Measurements from ENCODE around the gene KLHDC10.
"Not testable (repeated sequence)": the region's sequence is repeated elsewhere in the genome, so short reads cannot be mapped to it uniquely, and the experiment has no call there.

Gene KLHDC10

DNA sequence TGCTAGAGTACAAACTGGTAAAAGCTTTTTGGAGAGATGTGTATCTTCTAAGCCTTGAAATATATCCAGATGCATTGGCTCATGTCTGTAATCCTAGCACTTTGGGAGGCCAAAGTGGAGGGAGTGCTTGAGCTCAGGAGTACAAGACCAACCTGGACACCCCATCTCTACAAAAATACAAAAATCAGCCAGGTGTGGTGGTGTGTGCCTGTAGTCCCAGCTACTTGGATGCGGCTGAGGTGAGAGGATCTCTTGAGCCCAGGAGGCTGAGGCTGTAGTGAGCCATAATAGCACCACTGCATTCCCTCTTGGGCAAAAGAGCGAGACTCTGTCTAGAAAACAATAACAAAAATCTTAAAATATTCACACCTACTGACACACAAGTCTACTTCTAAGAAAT lies 109.3 kb downstream of the KLHDC10 start:
- Histone ChIP-seq H3K9me3 (ENCODE audit: control insufficient read depth, low read length) (no peaks in the 10 kb centered on the region), H3K4me3 (ENCODE audit: insufficient read depth, low read depth, low read length, poor library complexity, severe bottlenecking) (no peak overlapping the region), H3K27ac (ENCODE audit: insufficient read depth, low read length, poor library complexity, severe bottlenecking) (no peak overlapping the region), H3K36me3 (ENCODE audit: control insufficient read depth, insufficient read depth, low read length) (peaks cover 49% of the 10 kb centered on the region), H3K4me1 (ENCODE audit: control insufficient read depth, insufficient read depth, low read length, poor library complexity, severe bottlenecking) (no peaks in the 10 kb centered on the region), H3K27me3 (replicated peaks; ENCODE audit: control insufficient read depth, insufficient read depth, low read length, poor library complexity, severe bottlenecking) (no peaks in the 10 kb centered on the region)
- DNase-seq, result no peak

GRCh38 chr7:130180571-130181262 lies 110.4 kb downstream of the KLHDC10 start:
- Histone ChIP-seq H3K27ac (ENCODE audit: insufficient read depth, low read length, poor library complexity, severe bottlenecking) (no peak overlapping the region), H3K36me3 (ENCODE audit: control insufficient read depth, insufficient read depth, low read length) (peaks cover 52% of the 10 kb centered on the region), H3K4me3 (ENCODE audit: insufficient read depth, low read depth, low read length, poor library complexity, severe bottlenecking) (no peak overlapping the region), H3K4me1 (ENCODE audit: control insufficient read depth, insufficient read depth, low read length, poor library complexity, severe bottlenecking) (no peaks in the 10 kb centered on the region), H3K9me3 (ENCODE audit: control insufficient read depth, low read length) (no peaks in the 10 kb centered on the region), H3K27me3 (replicated peaks; ENCODE audit: control insufficient read depth, insufficient read depth, low read length, poor library complexity, severe bottlenecking) (no peaks in the 10 kb centered on the region)
- DNase-seq, result no peak

- no peaks in the 10 kb centered on the region for H3K4me1 ChIP-seq (ENCODE audit: control insufficient read depth, insufficient read depth, low read length, poor library complexity, severe bottlenecking)
- H3K36me3 ChIP-seq (ENCODE audit: control insufficient read depth, insufficient read depth, low read length), result peaks cover 52% of the 10 kb centered on the region
- no peak overlapping the region for H3K4me3 ChIP-seq (ENCODE audit: insufficient read depth, low read depth, low read length, poor library complexity, severe bottlenecking)
- no peaks in the 10 kb centered on the region for H3K27me3 ChIP-seq (replicated peaks; ENCODE audit: control insufficient read depth, insufficient read depth, low read length, poor library complexity, severe bottlenecking)
- H3K9me3 ChIP-seq (ENCODE audit: control insufficient read depth, low read length), result no peaks in the 10 kb centered on the region
- DNase-seq, result no peak
- H3K27ac ChIP-seq (ENCODE audit: insufficient read depth, low read length, poor library complexity, severe bottlenecking), result no peak overlapping the region
Observed at GRCh38 chr7:130181263-130181605, 110.9 kb downstream of the KLHDC10 start.

DNA sequence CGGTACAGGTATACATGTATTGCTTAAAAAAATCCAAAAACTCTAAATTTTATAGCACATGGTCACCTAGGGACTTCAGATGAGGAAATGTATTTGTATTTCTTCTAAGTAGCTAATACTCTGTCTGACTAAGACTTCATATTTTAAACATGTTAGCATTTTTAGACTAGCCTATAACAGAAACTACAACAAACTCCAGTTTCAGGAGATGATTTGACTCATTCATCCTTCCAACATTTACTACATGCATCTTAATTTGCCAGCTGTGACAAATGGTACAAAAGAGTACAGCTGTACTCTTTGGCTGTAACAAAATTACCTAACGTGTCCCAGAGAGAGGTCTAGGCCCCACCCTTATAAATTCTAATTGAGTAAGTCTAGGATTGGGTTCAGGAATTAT lies 112.7 kb downstream of the KLHDC10 start:
- Histone ChIP-seq H3K36me3 (ENCODE audit: control insufficient read depth, insufficient read depth, low read length) (peaks cover 54% of the 10 kb centered on the region), H3K9me3 (ENCODE audit: control insufficient read depth, low read length) (no peaks in the 10 kb centered on the region), H3K27ac (ENCODE audit: insufficient read depth, low read length, poor library complexity, severe bottlenecking) (no peak overlapping the region), H3K27me3 (replicated peaks; ENCODE audit: control insufficient read depth, insufficient read depth, low read length, poor library complexity, severe bottlenecking) (no peaks in the 10 kb centered on the region), H3K4me1 (ENCODE audit: control insufficient read depth, insufficient read depth, low read length, poor library complexity, severe bottlenecking) (no peaks in the 10 kb centered on the region), H3K4me3 (ENCODE audit: insufficient read depth, low read depth, low read length, poor library complexity, severe bottlenecking) (no peak overlapping the region)
- DNase-seq, result no peak

- H3K27ac ChIP-seq (ENCODE audit: insufficient read depth, low read length, poor library complexity, severe bottlenecking); DNase-seq; H3K27me3 ChIP-seq (replicated peaks; ENCODE audit: control insufficient read depth, insufficient read depth, low read length, poor library complexity, severe bottlenecking); H3K4me3 ChIP-seq (ENCODE audit: insufficient read depth, low read depth, low read length, poor library complexity, severe bottlenecking); H3K9me3 ChIP-seq (ENCODE audit: control insufficient read depth, low read length); H3K4me1 ChIP-seq (ENCODE audit: control insufficient read depth, insufficient read depth, low read length, poor library complexity, severe bottlenecking): not testable (repeated sequence)
- H3K36me3 ChIP-seq (ENCODE audit: control insufficient read depth, insufficient read depth, low read length), result peaks cover 49% of the 10 kb centered on the region
Observed at GRCh38 chr7:130184349-130184748, 114.0 kb downstream of the KLHDC10 start.

All from effector memory CD4-positive, alpha-beta T cell (primary cell).